NCI-H82 treated with DMSO at 0.1 percent for 48 hours (cell line): ENCODE measurements around the gene SYNDIG1.

ENCODE experiments used
- DNase-seq: peaks from one replicate; lab custom pipeline; 2025; ENCODE audit not compliant: unreplicated experiment; lab: John Stamatoyannopoulos, UW

Gene SYNDIG1

DNA sequence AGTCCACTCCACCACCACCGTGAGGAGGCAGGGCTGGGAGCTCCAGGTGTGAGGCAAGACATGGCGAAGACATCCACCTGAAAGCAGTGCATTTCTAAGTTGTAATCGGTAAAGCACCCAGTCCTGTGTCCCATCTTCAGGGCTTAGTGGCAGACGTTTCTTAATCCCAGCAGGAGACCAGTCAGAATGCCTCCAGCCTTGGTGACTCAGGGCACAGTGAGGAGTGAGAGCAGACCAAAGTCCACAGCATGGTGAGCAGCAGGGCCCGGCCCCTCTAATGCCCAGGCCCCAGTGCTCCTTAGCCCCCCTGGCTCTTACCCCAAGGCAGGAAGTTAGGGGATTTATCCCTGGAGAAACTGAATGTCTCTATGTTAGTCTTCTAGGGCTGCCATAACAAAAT is 183.9 kb downstream of the SYNDIG1 start:
- DNase-seq = no peak

GRCh38 chr20:24654425-24654824 is 185.0 kb downstream of the SYNDIG1 start:
- no peak for DNase-seq

DNA sequence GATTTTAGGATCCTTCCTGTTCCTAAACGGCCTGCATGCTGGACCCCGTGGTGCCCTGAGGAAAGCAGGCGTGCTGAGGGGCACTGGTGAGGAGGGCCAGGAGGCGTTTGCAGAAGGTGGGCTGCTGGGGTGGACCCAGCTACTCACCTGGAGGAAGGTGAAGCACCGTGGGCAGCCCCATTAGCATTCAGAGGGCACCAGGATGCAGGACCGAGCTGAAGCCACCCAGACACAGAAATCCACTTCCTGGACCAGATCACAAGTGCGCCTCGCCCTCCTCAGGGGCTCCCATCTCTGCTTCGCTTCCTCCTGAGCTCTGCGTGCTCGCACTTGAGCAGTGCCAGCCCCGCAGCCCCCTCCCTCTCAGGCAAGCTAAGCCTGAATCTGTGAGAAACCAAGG is 187.0 kb downstream of the SYNDIG1 start:
- DNase-seq = no peak

DNA sequence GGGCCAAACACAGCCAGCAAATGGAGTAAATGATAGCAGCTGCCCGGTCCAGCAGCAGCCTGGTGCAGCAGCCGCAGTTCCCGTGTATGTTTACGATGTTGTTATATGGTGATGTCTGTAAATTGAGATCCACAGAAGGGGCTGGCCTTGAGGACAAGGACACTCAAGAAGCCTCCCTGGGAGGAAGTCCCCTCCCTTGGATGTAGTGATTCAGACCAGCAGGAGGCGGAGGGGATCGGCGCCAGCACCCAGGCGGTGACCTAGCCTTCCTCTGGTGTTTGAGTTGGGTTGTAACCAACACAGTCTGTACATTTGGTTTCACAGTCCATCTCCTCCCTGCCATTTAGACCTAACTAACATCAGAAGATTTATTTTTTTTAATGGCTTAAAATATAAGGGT is 187.8 kb downstream of the SYNDIG1 start:
- no peak for DNase-seq

- DNase-seq = no peak
Observed at GRCh38 chr20:24657878-24658620, 188.6 kb downstream of the SYNDIG1 start.

- DNase-seq = no peak
Observed at GRCh38 chr20:24658920-24659660, 189.7 kb downstream of the SYNDIG1 start.

DNA sequence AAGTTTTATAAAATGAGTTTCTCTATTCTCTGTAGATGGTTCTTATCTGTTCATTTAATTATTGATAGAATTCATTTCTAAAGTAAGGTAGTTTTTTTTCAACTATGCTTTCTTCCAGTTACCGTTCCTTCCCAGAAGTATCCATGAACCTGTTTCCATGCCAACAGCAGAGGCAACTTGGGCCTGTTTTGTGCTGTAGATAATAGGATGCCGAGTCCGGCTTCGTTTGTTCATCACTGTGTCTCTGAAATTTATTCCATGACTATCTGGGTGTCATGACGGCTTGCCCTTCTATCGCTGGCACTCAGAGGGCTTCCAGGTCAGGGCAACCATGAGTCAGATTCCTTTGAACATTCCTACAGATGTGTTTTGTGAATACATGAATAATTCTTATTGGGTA is 190.4 kb downstream of the SYNDIG1 start:
- no peak for DNase-seq

DNA sequence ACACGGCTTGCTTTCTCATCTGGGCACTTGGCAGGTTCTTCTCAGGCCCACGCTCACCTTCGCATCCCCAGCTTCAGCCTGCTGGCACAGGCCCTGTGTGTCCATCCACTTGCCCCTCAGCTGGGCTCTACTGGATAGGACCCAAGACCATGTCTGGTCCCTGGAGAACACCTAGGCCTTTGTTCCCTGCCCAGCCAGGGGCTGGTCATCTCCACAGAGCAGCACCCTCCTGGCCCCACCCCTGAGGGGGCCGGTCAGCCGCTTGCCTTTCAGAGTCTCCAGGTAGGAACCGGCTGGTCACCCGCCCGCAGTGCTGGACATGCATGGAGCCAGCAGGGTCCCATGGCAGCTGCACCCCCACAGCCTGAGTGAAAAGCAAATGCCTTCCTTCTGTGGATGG is 191.2 kb downstream of the SYNDIG1 start:
- DNase-seq = no peak

DNA sequence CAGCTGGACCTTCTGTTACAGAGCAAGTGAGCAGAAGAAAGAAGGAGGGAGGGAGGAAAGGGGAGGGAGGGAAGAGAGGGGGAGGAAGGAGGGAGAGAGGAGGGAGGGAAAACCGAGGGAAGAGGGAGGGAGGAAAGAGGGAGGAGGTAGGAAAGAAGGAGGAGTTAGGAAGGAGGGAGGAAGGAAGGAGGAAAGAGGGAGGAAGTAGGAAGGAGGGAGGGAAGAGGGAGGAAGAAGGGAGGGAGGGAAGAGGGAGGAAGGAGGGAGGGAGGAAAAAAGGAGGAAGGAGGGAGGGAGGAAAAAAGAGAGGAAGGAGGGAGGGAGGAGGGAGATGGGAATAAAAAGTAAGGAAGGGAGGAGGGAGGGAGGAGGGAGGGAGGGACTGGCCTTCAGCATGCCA is 191.8 kb downstream of the SYNDIG1 start:
- no peak for DNase-seq

DNA sequence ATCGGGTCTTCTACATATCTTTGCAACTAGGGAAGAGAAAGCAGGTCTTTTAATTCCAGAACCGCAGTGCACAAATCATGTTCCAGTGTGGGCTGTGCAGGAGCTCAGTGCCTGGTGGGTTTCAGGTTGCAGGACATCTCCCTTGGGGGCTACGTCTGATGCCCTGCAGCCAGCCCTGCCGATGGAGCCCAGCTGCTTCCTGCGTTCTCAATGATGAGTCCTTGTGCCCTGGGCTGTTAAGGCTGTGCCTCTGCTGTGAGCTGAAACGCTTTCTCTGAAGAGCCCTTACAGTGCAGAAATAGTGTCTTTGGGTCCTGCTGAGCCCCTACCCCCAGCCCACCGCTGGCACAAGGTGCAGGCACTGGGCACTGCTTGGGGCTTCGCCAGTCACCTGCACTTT is 192.9 kb downstream of the SYNDIG1 start:
- no peak for DNase-seq

DNA sequence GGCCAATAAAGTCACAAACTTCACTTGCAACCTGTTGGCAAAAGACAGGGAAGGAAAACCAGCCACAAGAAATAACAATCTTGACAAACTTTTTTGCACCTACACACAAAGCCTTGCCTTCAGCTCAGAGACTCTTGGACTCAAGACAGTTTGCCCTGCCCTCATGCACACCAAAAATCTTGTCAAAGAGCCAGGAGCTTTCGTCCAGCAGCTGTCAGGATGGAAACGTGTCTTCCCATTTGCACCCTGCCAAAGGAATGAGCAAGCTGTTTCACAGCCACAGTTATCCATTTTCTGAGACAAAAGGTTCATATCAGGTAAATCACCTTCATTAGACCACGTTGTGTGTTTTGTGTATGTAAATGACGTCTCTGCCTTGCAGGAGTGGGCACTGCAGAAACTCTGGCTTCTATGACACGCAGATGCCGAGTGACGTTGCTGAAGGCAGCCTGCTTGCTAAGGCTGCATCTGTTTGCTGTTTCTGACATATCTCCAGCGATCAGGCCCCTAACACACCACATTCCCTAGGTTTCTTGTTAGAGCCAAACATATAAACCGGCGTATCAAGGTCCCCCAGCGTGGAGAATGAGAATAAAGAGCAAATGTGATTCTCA is 193.4 kb downstream of the SYNDIG1 start:
- DNase-seq = no peak

GRCh38 chr20:24663496-24663895 is 194.1 kb downstream of the SYNDIG1 start:
- no peak for DNase-seq

DNA sequence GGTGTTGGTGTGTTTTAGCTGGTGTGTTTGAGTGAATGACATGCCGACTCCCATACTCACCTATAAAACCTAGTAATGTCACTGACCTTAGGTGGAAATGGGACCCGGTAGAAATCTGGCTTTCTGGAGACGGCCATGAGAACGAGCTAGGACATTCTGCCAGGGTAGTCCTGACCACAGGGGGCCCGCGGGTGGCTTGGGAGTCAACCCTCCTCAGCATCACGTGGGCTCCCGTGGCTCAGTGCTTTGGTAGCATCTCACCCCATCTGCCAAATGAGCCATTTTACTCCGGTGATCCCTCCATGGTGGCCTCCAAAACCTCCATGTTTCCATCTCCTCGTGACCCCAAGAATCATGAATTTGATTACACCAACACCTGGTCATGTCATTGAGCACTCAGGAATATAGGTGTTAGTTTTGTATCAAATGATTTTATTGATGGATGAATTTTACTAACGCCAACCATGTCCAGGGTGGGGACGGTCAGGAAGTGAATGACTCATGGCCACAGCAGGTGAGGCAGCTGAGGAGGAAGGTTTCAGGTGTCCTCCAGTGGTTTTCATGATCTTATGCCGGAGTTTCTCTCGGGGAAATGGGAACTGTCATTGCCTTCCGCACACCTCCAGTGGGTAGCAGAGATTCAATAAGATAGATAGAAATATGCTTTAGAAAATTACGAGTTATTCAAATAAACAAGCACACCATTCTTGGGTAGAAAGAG is 195.0 kb downstream of the SYNDIG1 start:
- DNase-seq = no peak

- no peak for DNase-seq
Observed at GRCh38 chr20:24665196-24665595, 195.8 kb downstream of the SYNDIG1 start.

- DNase-seq = no peak
Observed at GRCh38 chr20:24665741-24666191, 196.3 kb downstream of the SYNDIG1 start.

- no peak for DNase-seq
Observed at GRCh38 chr20:24667689-24668383, 198.4 kb downstream of the SYNDIG1 start.

DNA sequence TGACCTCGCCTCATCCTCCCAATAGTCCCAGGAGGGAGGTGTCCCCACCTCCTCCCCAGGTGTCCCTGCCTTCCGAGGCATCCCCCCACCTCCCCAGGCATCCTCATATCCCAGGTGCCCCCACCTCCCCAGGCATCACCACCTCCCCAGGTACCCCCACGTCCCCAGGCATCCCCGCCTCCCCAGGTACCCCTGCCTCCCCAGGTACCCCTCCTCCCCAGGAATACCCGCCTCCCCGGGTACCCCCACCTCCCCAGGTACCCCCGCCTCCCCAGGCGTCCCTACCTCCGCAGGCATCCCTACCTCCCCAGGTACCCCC is 198.9 kb downstream of the SYNDIG1 start:
- DNase-seq = no peak

DNA sequence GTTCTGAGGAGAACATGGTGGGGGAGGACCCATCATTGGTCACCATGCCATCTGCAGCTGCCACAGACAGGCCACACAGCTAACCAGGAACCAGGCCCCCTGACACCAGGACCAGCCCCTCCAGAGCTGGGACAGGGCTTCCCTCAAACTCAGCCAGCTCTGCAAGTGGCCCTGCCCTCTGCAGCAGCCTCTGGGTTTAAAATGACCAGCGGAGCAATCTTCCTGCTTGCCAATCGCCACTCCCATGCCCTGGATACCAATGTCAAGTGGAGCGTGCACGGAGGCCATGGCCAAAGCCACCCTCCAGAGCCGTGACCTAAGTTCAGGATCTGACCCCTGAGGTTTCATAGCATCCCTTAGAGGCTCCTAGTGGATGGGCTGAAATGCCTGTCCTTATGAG is 199.4 kb downstream of the SYNDIG1 start:
- DNase-seq = no peak

- no peak for DNase-seq
Observed at GRCh38 chr20:24669701-24670100, 200.3 kb downstream of the SYNDIG1 start.

- DNase-seq = no peak
Observed at GRCh38 chr20:24670341-24670872, 201.0 kb downstream of the SYNDIG1 start.

DNA sequence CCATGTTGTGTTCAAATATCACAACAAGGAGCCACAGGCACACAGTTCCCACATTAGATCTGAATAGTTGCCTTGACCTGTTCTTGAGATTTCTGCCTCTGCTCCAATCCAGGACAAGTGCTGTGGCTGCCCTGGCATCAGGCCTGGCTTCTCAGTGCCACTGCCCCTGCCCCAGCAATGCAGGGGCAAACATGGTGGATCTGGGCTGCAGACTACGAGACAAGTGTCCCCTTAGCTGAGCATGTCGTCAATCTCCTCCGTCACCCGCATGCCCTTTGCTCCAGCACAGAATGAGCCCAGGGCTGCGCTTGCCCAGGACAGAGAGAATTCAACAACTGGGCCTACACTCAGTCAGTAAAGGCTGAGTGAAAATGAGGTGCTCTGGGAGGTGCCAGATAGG is 201.6 kb downstream of the SYNDIG1 start:
- no peak for DNase-seq
